GM23338 (cell line): ENCODE data around the gene XPOT.

Source experiments
- CTCF ChIP-seq, 2 experiments: fragments of 200-600 bp in 1 of 2; sonication (generic) in 1 of 2; conservative IDR thresholded peaks; 2 replicates each; pipeline versions ENCODE4 v1.5.1 to v1.6.1; 2016 to 2017; ENCODE audit warnings: antibody characterized with exemption in 2 of 2, low read depth in 2 of 2, mild to moderate bottlenecking in 2 of 2, moderate library complexity in 1 of 2
- POLR2AphosphoS5 ChIP-seq: IDR thresholded peaks from 2 replicates; pipeline ENCODE4 v1.6.1; 2016; ENCODE audit warnings: antibody characterized with exemption, low read depth
- REST ChIP-seq: IDR thresholded peaks from one replicate; pipeline ENCODE4 v1.6.1; 2018; ENCODE audit warnings: antibody characterized with exemption; ENCODE audit not compliant: unreplicated experiment

GRCh38 chr12:64468966-64469365, 64.8 kb downstream of the XPOT start:
- TF ChIP-seq REST = no peak
- no peak for TF ChIP-seq CTCF (conservative IDR thresholded peaks at IDR 0.05; ENCODE audit: low read depth in 2 of 2)
- TF ChIP-seq POLR2AphosphoS5 = no peak
